DOHH2 (cell line): ENCODE measurements around the gene PLXNA3.

Source experiments
- H3F3A ChIP-seq: fragments of 200-600 bp; sonication (generic), shearing (Covaris generic); 2 replicates; pipeline ENCODE4 v1.6.0; 2016; ENCODE audit warnings: antibody characterized with exemption, mild to moderate bottlenecking; ENCODE audit not compliant: control insufficient read depth, insufficient read depth
- H3K27ac ChIP-seq: fragments of 200-600 bp; sonication (generic); 2 replicates; pipeline ENCODE4 v1.5.1; 2014; ENCODE audit warnings: low read depth, mild to moderate bottlenecking, low read length, moderate library complexity
- H3K27me3 ChIP-seq: fragments of 200-600 bp; sonication (generic); 2 replicates; pipeline ENCODE4 v1.6.1; 2014; ENCODE audit warnings: mild to moderate bottlenecking, low read length, mixed read lengths; ENCODE audit not compliant: control insufficient read depth
- H3K36me3 ChIP-seq: fragments of 200-600 bp; sonication (generic); 2 replicates; pipeline ENCODE4 v1.6.1; 2014; ENCODE audit warnings: mild to moderate bottlenecking, low read length, moderate library complexity, mixed read lengths; ENCODE audit not compliant: control insufficient read depth
- H3K4me1 ChIP-seq: fragments of 200-600 bp; sonication (generic); 2 replicates; pipeline ENCODE4 v1.6.1; 2014; ENCODE audit warnings: mild to moderate bottlenecking, low read length, mixed read lengths; ENCODE audit not compliant: control insufficient read depth
- H3K4me2 ChIP-seq: fragments of 200-600 bp; sonication (generic); 2 replicates; pipeline ENCODE4 v1.6.0; 2014; ENCODE audit warnings: mild to moderate bottlenecking, low read length, moderate library complexity
- H3K4me3 ChIP-seq: fragments of 200-600 bp; sonication (generic); 2 replicates; pipeline ENCODE4 v1.5.1; 2014; ENCODE audit warnings: mild to moderate bottlenecking, low read length, mixed read lengths
- H3K79me2 ChIP-seq: fragments of 200-600 bp; sonication (generic); 2 replicates; pipeline ENCODE4 v1.6.1; 2014; ENCODE audit warnings: mild to moderate bottlenecking, low read length, mixed read lengths; ENCODE audit not compliant: control insufficient read depth
- H3K9me2 ChIP-seq: fragments of 200-600 bp; sonication (generic); replicated peaks from 2 replicates; pipeline ENCODE4 v1.6.1; 2014; ENCODE audit warnings: mild to moderate bottlenecking, low read length, mixed read lengths; ENCODE audit not compliant: control insufficient read depth
- H3K9me3 ChIP-seq: fragments of 200-600 bp; sonication (generic); 2 replicates; pipeline ENCODE4 v1.6.1; 2014; ENCODE audit warnings: antibody characterized with exemption, low read length, mixed read lengths; ENCODE audit not compliant: control insufficient read depth, insufficient read depth
- H4K20me1 ChIP-seq: fragments of 200-600 bp; sonication (generic); 2 replicates; pipeline ENCODE4 v1.6.0; 2014; ENCODE audit warnings: low read depth, mild to moderate bottlenecking, antibody characterized with exemption, low read length, moderate library complexity; ENCODE audit not compliant: control insufficient read depth, insufficient read depth
- CTCF ChIP-seq: fragments of 200-600 bp; sonication (generic); IDR thresholded peaks from one replicate; pipeline ENCODE4 v1.5.1; 2014; ENCODE audit warnings: antibody characterized with exemption, mild to moderate bottlenecking, low read depth, low read length; ENCODE audit not compliant: poor library complexity, severe bottlenecking
- EZH2phosphoT487 ChIP-seq: fragments of 200-600 bp; sonication (generic); IDR thresholded peaks from 2 replicates; pipeline ENCODE4 v1.6.1; 2017; ENCODE audit warnings: borderline replicate concordance, mild to moderate bottlenecking, antibody characterized with exemption, low read length, moderate library complexity, mixed read lengths

The PLXNA3 gene

GRCh38 chrX:154437971-154438893, 19.8 kb upstream of the PLXNA3 start:
- Histone ChIP-seq H3K9me2 (no peaks in the 10 kb centered on the region), H4K20me1 (no peaks in the 10 kb centered on the region), H3F3A (peaks cover under 1% of the 10 kb centered on the region; the same call in 1 of the 2 replicates), H3K4me1 (peaks cover 13% of the 10 kb centered on the region), H3K9me3 (no peaks in the 10 kb centered on the region), H3K79me2 (peaks cover 23% of the 10 kb centered on the region), H3K36me3 (peaks cover 14% of the 10 kb centered on the region), H3K27me3 (no peaks in the 10 kb centered on the region), H3K4me2 (peak overlapping the region; percentile 83), H3K27ac (no peak overlapping the region), H3K4me3 (peak overlapping the region; percentile 80)
- TF ChIP-seq EZH2phosphoT487 = no peak

GRCh38 chrX:154439841-154440240, 18.2 kb upstream of the PLXNA3 start:
- peaks cover 14% of the 10 kb centered on the region for H3K36me3 ChIP-seq
- no peak for TF ChIP-seq CTCF
- no peak for TF ChIP-seq EZH2phosphoT487
- no peak overlapping the region for H3K27ac ChIP-seq

GRCh38 chrX:154440623-154441357, 17.3 kb upstream of the PLXNA3 start:
- Histone ChIP-seq H3K9me3 (no peaks in the 10 kb centered on the region), H3K27ac (no peak overlapping the region), H3K79me2 (peaks cover 23% of the 10 kb centered on the region), H3F3A (peaks cover 2% of the 10 kb centered on the region; the same call in 1 of the 2 replicates), H4K20me1 (no peaks in the 10 kb centered on the region), H3K4me2 (no peak overlapping the region), H3K36me3 (peaks cover 14% of the 10 kb centered on the region), H3K9me2 (no peaks in the 10 kb centered on the region), H3K27me3 (no peaks in the 10 kb centered on the region), H3K4me1 (peaks cover 26% of the 10 kb centered on the region), H3K4me3 (no peak overlapping the region)
- TF ChIP-seq EZH2phosphoT487 (no peak), CTCF (no peak)

More at GRCh38 chrX:154439841-154440240, 18.2 kb upstream of the PLXNA3 start:
- Histone ChIP-seq H3F3A (peaks cover 2% of the 10 kb centered on the region; the same call in 1 of the 2 replicates), H4K20me1 (no peaks in the 10 kb centered on the region), H3K9me3 (no peaks in the 10 kb centered on the region), H3K9me2 (no peaks in the 10 kb centered on the region), H3K27me3 (no peaks in the 10 kb centered on the region), H3K4me2 (no peak overlapping the region), H3K79me2 (peaks cover 23% of the 10 kb centered on the region), H3K4me3 (no peak overlapping the region), H3K4me1 (peaks cover 22% of the 10 kb centered on the region)
